SK-N-SH (cell line): ENCODE data around the gene ASAP2. TPM values are rescaled to one million over a fixed set of nuclear protein-coding genes. Genes with fewer than 3 reads are reported as not detected.

Experiments used
- CTCF ChIA-PET: fragments of 300-600, 350-600 bp; formaldehyde crosslinking; extraction: SDS; loops from one replicate; lab custom pipeline; 2021; lab: Yijun Ruan, JAX
- POLR2A ChIA-PET: fragments of 350-600 bp; sonication (Branson Sonifier 250); formaldehyde crosslinking; extraction: SDS; loops from one replicate; lab custom pipeline; 2020; ENCODE audit warnings: antibody characterized with exemption, inconsistent platforms; lab: Yijun Ruan, JAX
- DNase-seq: peaks from one replicate; pipeline ENCODE4 v3.0.0; 2012
- H2AFZ ChIP-seq: fragments of 200-600 bp; sonication (generic); 2 replicates; pipeline ENCODE4 v1.8.1; 2016; ENCODE audit warnings: antibody characterized with exemption, mild to moderate bottlenecking, low read depth
- H3F3A ChIP-seq: fragments of 200-600 bp; sonication (generic); replicated peaks from 2 replicates; pipeline ENCODE3; 2016; ENCODE audit warnings: antibody characterized with exemption, mild to moderate bottlenecking; ENCODE audit not compliant: insufficient read depth
- H3K27ac ChIP-seq, 2 experiments: fragments of 200-500 bp in 1 of 2; fragments of 200-600 bp in 1 of 2; sonication (Bioruptor generic) in 1 of 2; sonication (generic), shearing (Covaris generic) in 1 of 2; 2 replicates each; pipeline versions ENCODE4 v1.5.1 to v1.6.1; 2014 to 2016; ENCODE audit warnings: low read depth in 2 of 2, inconsistent platforms in 1 of 2, low read length in 1 of 2, mild to moderate bottlenecking in 1 of 2, mixed read lengths in 1 of 2
- H3K27me3 ChIP-seq: fragments of 200-600 bp; sonication (generic), shearing (Covaris generic); 2 replicates; pipeline ENCODE4 v1.6.1; 2016; ENCODE audit warnings: mixed run types; ENCODE audit not compliant: insufficient read depth
- H3K36me3 ChIP-seq, 2 experiments: fragments of 200-500 bp in 1 of 2; fragments of 200-600 bp in 1 of 2; sonication (Bioruptor generic) in 1 of 2; sonication (generic) in 1 of 2; replicated peaks in 1 of 2; 2 replicates each; pipeline versions ENCODE3 to v1.5.1; 2014 to 2016; ENCODE audit warnings: low read length in 1 of 2, mild to moderate bottlenecking in 1 of 2; ENCODE audit not compliant: insufficient read depth in 2 of 2, control insufficient read depth in 1 of 2
- H3K4me1 ChIP-seq, 2 experiments: fragments of 200-500 bp in 1 of 2; fragments of 200-600 bp in 1 of 2; sonication (Bioruptor generic) in 1 of 2; sonication (generic), shearing (Covaris generic) in 1 of 2; 2 replicates each; pipeline versions ENCODE4 v1.5.1 to v1.6.1; 2014 to 2016; ENCODE audit warnings: low read depth in 1 of 2, low read length in 1 of 2, mixed run types in 1 of 2; ENCODE audit not compliant: insufficient read depth in 2 of 2, control insufficient read depth in 1 of 2
- H3K4me2 ChIP-seq: fragments of 200-600 bp; sonication (generic), shearing (Covaris generic); 2 replicates; pipeline ENCODE4 v1.6.1; 2017; ENCODE audit warnings: mixed run types
- H3K4me3 ChIP-seq, 2 experiments: fragments of 200-500 bp in 1 of 2; fragments of 200-600 bp in 1 of 2; sonication (Bioruptor generic) in 1 of 2; sonication (generic), shearing (Covaris generic) in 1 of 2; 2 replicates each; pipeline versions ENCODE4 v1.5.1 to v1.8.1; 2014 to 2016; ENCODE audit warnings: low read depth in 2 of 2, inconsistent platforms in 1 of 2, low read length in 1 of 2, mild to moderate bottlenecking in 1 of 2, mixed read lengths in 1 of 2, moderate library complexity in 1 of 2
- H3K79me2 ChIP-seq: fragments of 200-600 bp; sonication (generic); 2 replicates; pipeline ENCODE4 v1.8.1; 2017; ENCODE audit warnings: mild to moderate bottlenecking; ENCODE audit not compliant: insufficient read depth
- H3K9ac ChIP-seq: fragments of 200-600 bp; sonication (generic); 2 replicates; pipeline ENCODE4 v1.6.1; 2017; ENCODE audit warnings: mixed run types
- H3K9me2 ChIP-seq: fragments of 200-600 bp; sonication (generic); 2 replicates; pipeline ENCODE4 v1.6.1; 2017; ENCODE audit warnings: mixed run types
- H3K9me3 ChIP-seq: fragments of 200-600 bp; sonication (generic); 2 replicates; pipeline ENCODE4 v1.6.1; 2017; ENCODE audit warnings: mixed run types, mild to moderate bottlenecking, moderate library complexity
- H4K20me1 ChIP-seq: fragments of 200-600 bp; sonication (generic); 2 replicates; pipeline ENCODE4 v1.6.1; 2017; ENCODE audit warnings: mild to moderate bottlenecking, mixed run types; ENCODE audit not compliant: insufficient read depth
- CTCF ChIP-seq: fragments of 200-600 bp; sonication (generic); IDR thresholded peaks from 2 replicates; pipeline ENCODE4 v1.6.1; 2017; ENCODE audit warnings: antibody characterized with exemption, mild to moderate bottlenecking, moderate library complexity
- FOSL2 ChIP-seq: IDR thresholded peaks from 2 replicates; pipeline ENCODE4 v1.4.0; 2012; ENCODE audit warnings: low read depth, mild to moderate bottlenecking, moderate library complexity, borderline replicate concordance
- FOXJ3 ChIP-seq: sonication (generic); formaldehyde crosslinking; IDR thresholded peaks from 2 replicates; pipeline ENCODE4 v1.5.1; 2020; ENCODE audit warnings: mild to moderate bottlenecking, missing genetic modification reagents
- FOXM1 ChIP-seq: IDR thresholded peaks from 2 replicates; pipeline ENCODE4 v1.4.0; 2012; ENCODE audit warnings: low read depth, mild to moderate bottlenecking
- JUND ChIP-seq: IDR thresholded peaks from 2 replicates; pipeline ENCODE4 v1.4.0; 2012
- MEF2A ChIP-seq: IDR thresholded peaks from 2 replicates; pipeline ENCODE4 v1.4.0; 2012; ENCODE audit warnings: low read depth, borderline replicate concordance
- MXI1 ChIP-seq: IDR thresholded peaks from 2 replicates; pipeline ENCODE4 v1.6.1; 2012; ENCODE audit warnings: mild to moderate bottlenecking, low read depth, low read length, improper control_type of control experiment
- NFIC ChIP-seq: IDR thresholded peaks from 2 replicates; pipeline ENCODE4 v1.4.0; 2012; ENCODE audit warnings: borderline replicate concordance
- NRF1 ChIP-seq: IDR thresholded peaks from 2 replicates; pipeline ENCODE4 v1.6.1; 2012; ENCODE audit warnings: low read depth, mild to moderate bottlenecking, low read length
- PBX3 ChIP-seq: IDR thresholded peaks from 2 replicates; pipeline ENCODE4; 2012
- POLR2AphosphoS5 ChIP-seq: IDR thresholded peaks from 2 replicates; pipeline ENCODE4 v1.6.1; 2012; ENCODE audit warnings: low read depth, low read length
- RAD21 ChIP-seq: IDR thresholded peaks from 2 replicates; pipeline ENCODE4 v1.6.1; 2012; ENCODE audit warnings: mild to moderate bottlenecking, low read length
- RCOR1 ChIP-seq: fragments of 150-350 bp; IDR thresholded peaks from 2 replicates; pipeline ENCODE4 v1.6.1; 2017; ENCODE audit warnings: antibody characterized with exemption, low read length
- REST ChIP-seq: IDR thresholded peaks from 2 replicates; pipeline ENCODE4 v1.6.1; 2012; ENCODE audit warnings: mild to moderate bottlenecking, low read depth, low read length, moderate library complexity
- RFX5 ChIP-seq: IDR thresholded peaks from 2 replicates; pipeline ENCODE4 v1.6.1; 2012; ENCODE audit warnings: mild to moderate bottlenecking, improper control_type of control experiment, low read length
- RXRA ChIP-seq: IDR thresholded peaks from 2 replicates; pipeline ENCODE4 v1.4.0; 2012; ENCODE audit warnings: low read depth, mild to moderate bottlenecking, borderline replicate concordance
- SMC3 ChIP-seq: IDR thresholded peaks from 2 replicates; pipeline ENCODE4 v1.6.1; 2012; ENCODE audit warnings: low read depth, low read length, improper control_type of control experiment
- YY1 ChIP-seq: IDR thresholded peaks from 2 replicates; pipeline ENCODE4 v1.4.0; 2012; ENCODE audit warnings: low read depth, mild to moderate bottlenecking
- ZBTB33 ChIP-seq: IDR thresholded peaks from 2 replicates; pipeline ENCODE4 v1.4.0; 2012; ENCODE audit warnings: low read depth, borderline replicate concordance
- WGBS: methylation state at CpG from one replicate; pipeline ENCODE4 v1.1.6; 2017; ENCODE audit warnings: low lambda C conversion rate; 5-methylcytosine and 5-hydroxymethylcytosine counted together
- polyA plus RNA-seq, 3 experiments: library from polyadenylated mRNA; depleted of rRNA; stranded (reverse); fragments of >200 nt; gene quantifications; 2 replicates each; pipeline ENCODE4 v1.2.3, GENCODE V29; 2012

ASAP2 gene
- polyA plus RNA-seq, 1 of the 3 experiments (the other 2 are of a cell fraction): 37.9 TPM

GRCh38 chr2:9307535-9307934 is 100.9 kb downstream of the ASAP2 start:
- peak overlapping the region; percentile 48 to 99; a peak in 3 of 4 replicates for H3K27ac ChIP-seq
- no peak for DNase-seq
- 99% methylated on average over 7 of the region's 7 CpGs for WGBS

More at GRCh38 chr2:9307535-9307934, 100.9 kb downstream of the ASAP2 start:
- Histone ChIP-seq H3K79me2 (peaks cover 72% of the 10 kb centered on the region), H3K9me2 (no peaks in the 10 kb centered on the region), H3K27me3 (no peaks in the 10 kb centered on the region), H3K9ac (no peak overlapping the region), H4K20me1 (peaks cover 15% of the 10 kb centered on the region), H3K4me3 (no peak overlapping the region), H3F3A (peaks cover 36% of the 10 kb centered on the region), H3K36me3 (peaks cover 8 to 9% of the 10 kb centered on the region in 2 experiments), H3K4me1 (peaks cover 44 to 68% of the 10 kb centered on the region in 2 experiments), H3K9me3 (no peaks in the 10 kb centered on the region), H2AFZ (no peak overlapping the region), H3K4me2 (no peak overlapping the region)
- TF ChIP-seq MEF2A (no peak), ZBTB33 (no peak), REST (no peak), PBX3 (no peak), FOXJ3 (no peak), RXRA (no peak), MXI1 (no peak), YY1 (no peak), POLR2AphosphoS5 (no peak), SMC3 (no peak), CTCF (no peak), RAD21 (no peak), RCOR1 (no peak), RFX5 (no peak), JUND (no peak), FOSL2 (no peak), NRF1 (no peak), NFIC (no peak), FOXM1 (no peak)
- POLR2A ChIA-PET: no interaction called here
- CTCF ChIA-PET: interaction anchor here (0.6 to 2.7 kb wide), 5 partner anchors 10 to 29 kb away, joined by 3 to 9 read pairs (median 3); no protein-coding TSS in a partner anchor
